Stomach smooth muscle (tissue), 2 donors: ENCODE results near the gene RNF17.

Experiments
- H3K27ac ChIP-seq: one replicate; pipeline ENCODE4 v1.7.0; 2013; ENCODE audit warnings: mild to moderate bottlenecking, low read length, inconsistent platforms
- H3K27me3 ChIP-seq, 2 donors: one replicate each; pipeline ENCODE4 v1.7.0; 2013; ENCODE audit warnings: low read length in 2 of 2; ENCODE audit not compliant: insufficient read depth in 2 of 2, control insufficient read depth in 1 of 2
- H3K36me3 ChIP-seq, 2 donors: one replicate each; pipeline ENCODE4 v1.7.0; 2013; ENCODE audit warnings: low read length in 2 of 2; ENCODE audit not compliant: control insufficient read depth in 2 of 2, insufficient read depth in 2 of 2
- H3K4me1 ChIP-seq: one replicate; pipeline ENCODE4 v1.7.0; 2013; ENCODE audit warnings: low read length; ENCODE audit not compliant: control insufficient read depth, insufficient read depth
- H3K4me3 ChIP-seq, 2 donors: one replicate each; pipeline ENCODE4 v1.7.0; 2013; ENCODE audit warnings: low read length in 2 of 2
- H3K9ac ChIP-seq, 2 donors: one replicate each; pipeline ENCODE4 v1.7.0; 2013; ENCODE audit warnings: low read length in 2 of 2, mild to moderate bottlenecking in 1 of 2
- H3K9me3 ChIP-seq, 2 donors: one replicate each; pipeline ENCODE4 v1.7.0; 2013; ENCODE audit warnings: low read length in 2 of 2; ENCODE audit not compliant: control insufficient read depth in 2 of 2
- donor health status: healthy.
- donor health status: Pancreatic carcinoma.

RNF17 gene

DNA sequence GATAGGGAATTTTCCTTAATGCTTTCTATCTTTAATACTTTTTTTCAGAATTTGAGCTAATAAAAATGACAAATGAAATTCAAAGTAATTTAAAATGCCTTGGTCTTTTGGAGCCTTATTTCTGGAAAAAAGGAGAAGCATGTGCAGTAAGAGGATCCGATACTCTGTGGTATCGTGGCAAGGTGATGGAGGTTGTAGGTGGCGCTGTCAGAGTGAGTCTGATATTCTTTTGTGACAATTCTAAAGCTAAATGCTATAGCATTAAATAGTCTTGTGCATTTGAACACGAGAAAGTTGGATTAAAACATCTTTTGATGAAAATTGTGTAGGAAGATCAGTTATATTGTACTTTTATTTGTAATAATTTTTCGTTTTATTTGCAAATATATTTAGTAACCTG is 95.0 kb downstream of the RNF17 start:
- H3K9me3 ChIP-seq, result no peaks in the 10 kb centered on the region
- no peak overlapping the region for H3K4me3 ChIP-seq

DNA sequence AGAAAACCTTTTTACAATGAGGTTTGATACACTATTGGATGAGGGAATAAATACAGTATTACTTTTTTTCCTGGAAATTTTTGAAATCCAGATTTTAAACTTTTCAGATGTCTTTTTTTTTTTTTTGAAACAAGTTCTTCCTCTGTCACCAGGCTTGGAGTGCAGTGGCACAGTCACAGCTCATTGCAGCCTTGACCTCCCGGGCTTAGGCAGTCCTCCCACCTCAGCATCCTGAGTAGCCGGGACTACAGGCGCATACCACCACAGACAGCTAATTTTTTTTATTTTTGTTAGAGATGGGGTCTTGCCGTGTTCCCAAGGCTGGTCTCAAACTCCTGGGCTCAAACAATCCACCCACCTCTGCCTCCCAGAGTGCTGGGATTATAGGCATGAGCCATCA is 96.8 kb downstream of the RNF17 start:
- Histone ChIP-seq H3K27me3 (no peaks in the 10 kb centered on the region), H3K27ac (no peak overlapping the region), H3K9ac (no peak overlapping the region), H3K9me3 (no peaks in the 10 kb centered on the region), H3K4me1 (no peaks in the 10 kb centered on the region), H3K36me3 (no peaks in the 10 kb centered on the region), H3K4me3 (no peak overlapping the region)

More for the DNA sequence above, 95.0 kb downstream of the RNF17 start:
- Histone ChIP-seq H3K27me3 (no peaks in the 10 kb centered on the region), H3K27ac (no peak overlapping the region), H3K4me1 (no peaks in the 10 kb centered on the region), H3K36me3 (no peaks in the 10 kb centered on the region), H3K9ac (no peak overlapping the region)

DNA sequence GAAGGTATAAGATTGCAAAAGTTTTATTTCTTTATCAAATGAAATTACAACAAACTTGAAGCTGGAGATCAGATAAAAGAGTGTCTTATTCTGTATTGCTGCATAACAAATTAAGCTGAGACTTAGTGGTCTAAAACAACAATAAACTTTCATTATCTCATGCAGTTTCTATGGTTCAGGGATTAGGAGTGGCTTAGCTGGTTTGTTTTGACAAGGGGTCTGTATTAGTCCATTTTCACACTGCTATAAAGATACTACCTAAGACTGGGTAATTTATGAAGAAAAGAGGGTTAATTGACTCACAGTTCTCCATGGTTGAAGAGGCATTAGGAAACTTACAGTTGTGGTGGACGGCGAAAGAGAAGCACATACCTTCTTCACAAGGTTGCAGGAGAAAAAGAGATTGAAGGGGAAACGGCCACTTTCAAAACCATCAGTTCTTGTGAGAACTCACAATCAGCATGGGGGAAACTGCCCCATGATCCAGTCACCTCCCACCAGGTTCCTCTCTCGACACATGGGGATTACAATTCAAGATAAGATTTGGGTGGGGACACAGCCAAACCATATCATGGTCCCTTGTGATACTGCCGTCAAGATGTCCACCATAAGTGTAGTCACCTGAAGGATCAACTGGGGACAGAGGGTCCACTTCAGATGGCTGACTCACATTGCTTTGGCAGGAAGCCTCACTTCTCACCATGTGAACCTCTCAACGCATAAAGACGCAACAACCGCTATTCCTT is 97.8 kb downstream of the RNF17 start:
- no peaks in the 10 kb centered on the region for H3K9me3 ChIP-seq
- no peak overlapping the region for H3K4me3 ChIP-seq
- no peaks in the 10 kb centered on the region for H3K27me3 ChIP-seq
- no peaks in the 10 kb centered on the region for H3K4me1 ChIP-seq
- no peak overlapping the region for H3K27ac ChIP-seq
- H3K36me3 ChIP-seq, result no peaks in the 10 kb centered on the region
- no peak overlapping the region for H3K9ac ChIP-seq

DNA sequence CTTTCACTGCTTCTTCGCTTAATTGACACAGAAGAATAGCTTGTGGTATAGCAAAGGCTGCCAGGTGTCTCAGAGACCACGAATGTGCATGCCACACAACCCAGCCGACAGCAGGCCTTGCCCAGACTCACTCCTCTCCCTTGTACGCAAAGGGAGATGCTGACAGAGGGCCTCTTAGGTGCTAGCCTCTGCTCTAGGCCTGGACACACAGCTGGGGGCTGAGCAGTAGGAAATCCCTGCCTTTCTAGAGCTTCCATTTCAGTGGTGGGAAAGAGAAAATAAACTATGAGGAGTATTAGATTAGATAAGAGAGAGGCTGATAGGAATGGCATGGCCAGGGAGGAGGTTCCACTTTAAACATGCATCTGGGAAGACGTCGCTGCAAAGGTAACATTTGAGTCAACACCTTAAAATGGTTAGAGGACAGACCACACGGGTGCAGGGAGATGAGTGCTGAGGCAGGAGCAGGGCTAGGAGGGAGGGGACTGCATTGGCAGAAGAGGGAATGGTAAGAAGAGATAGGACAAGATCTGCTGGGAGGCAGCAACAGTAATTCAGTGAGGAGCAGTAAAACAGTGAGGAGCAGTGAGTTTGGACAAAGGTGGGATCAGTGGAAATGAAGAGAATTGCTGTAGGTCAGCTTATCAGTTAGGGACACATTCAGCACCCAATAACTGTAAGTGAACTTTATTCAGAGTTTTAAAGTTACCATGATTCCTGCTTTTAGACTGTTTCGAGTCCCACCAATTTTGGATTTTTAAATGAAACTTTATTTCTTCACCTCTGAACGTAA is 100.0 kb downstream of the RNF17 start:
- Histone ChIP-seq H3K36me3 (no peaks in the 10 kb centered on the region), H3K9ac (no peak overlapping the region), H3K4me3 (no peak overlapping the region), H3K27ac (no peak overlapping the region), H3K4me1 (no peaks in the 10 kb centered on the region), H3K9me3 (no peaks in the 10 kb centered on the region), H3K27me3 (no peaks in the 10 kb centered on the region)

DNA sequence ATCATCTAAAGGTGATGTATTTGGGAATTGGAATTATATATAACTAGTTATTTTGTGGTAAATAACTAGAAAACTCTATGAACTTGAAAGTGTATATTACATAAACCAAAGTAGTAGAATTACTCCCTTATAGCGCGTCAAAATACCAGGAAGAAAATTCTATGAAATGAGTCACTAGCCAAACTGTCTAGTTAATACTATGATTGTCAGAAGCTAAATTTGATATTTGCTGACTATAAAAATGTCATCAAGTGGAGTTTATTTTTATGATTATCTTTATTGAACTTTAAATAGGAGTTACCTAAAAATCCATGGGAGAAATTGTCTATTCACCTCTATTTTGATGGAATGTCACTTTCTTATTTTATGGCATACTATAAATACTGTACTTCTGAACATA is 100.6 kb downstream of the RNF17 start:
- Histone ChIP-seq H3K9me3 (no peaks in the 10 kb centered on the region), H3K27ac (no peak overlapping the region)

DNA sequence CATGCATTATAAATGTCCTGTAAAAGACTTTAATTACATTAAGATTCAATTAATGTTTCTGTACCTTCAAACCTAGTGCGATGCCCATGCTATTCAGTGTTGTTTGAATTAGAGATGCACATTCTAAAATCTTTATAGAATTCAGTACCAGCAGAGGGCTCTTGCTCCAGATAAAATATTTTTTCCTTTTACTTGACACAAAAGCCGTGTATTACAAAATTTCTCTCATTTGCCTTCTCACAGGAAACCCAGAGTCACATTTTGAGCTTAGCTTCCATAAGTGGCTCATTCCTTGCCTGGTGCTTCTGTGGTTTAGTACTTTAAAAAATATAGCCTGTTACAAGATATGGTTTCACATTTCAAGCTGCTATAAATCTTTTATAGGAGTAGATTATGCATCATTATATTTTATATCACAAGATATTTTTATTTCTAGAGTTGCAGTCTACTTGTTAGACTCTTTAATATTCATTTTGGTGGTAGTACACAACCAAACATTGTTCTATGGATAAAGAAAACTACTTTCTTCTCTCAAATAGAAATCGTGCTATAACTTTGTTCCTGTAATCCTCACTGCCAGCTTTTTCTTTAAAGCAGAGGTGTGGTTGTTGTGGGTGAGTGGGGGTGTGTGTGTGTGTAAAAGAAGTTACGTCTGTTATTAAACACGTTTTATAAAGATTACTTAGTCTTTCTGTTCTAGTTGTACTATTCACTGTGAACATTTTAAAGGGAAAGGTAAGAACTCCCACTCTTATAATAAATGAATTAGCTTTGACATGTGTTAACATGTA is 101.4 kb downstream of the RNF17 start:
- Histone ChIP-seq H3K9me3 (no peaks in the 10 kb centered on the region), H3K4me1 (no peaks in the 10 kb centered on the region), H3K4me3 (no peak overlapping the region), H3K9ac (no peak overlapping the region), H3K27me3 (no peaks in the 10 kb centered on the region), H3K27ac (no peak overlapping the region), H3K36me3 (no peaks in the 10 kb centered on the region)

More for the DNA sequence above, 100.6 kb downstream of the RNF17 start:
- Histone ChIP-seq H3K36me3 (no peaks in the 10 kb centered on the region), H3K9ac (no peak overlapping the region), H3K4me3 (no peak overlapping the region), H3K4me1 (no peaks in the 10 kb centered on the region), H3K27me3 (no peaks in the 10 kb centered on the region)

DNA sequence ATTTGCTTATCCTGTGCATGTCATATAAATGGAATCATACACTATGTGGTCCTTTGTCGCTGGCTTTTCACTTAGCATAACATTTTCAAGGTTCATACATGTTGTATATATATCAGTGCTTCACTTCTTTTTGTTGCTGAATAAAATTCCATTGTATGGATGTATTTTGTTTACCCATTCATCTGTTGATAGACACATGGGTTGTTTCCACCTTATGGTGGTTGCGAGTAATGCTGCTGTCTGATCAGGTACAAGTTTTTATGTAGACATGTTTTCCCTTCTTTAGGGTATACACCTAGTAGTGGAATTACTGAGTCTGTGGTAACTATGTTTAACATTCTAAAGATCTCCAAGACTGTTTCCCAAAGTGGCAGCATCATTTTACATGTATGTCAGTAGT is 102.5 kb downstream of the RNF17 start:
- no peak overlapping the region for H3K27ac ChIP-seq
- H3K9me3 ChIP-seq, result no peaks in the 10 kb centered on the region
- no peaks in the 10 kb centered on the region for H3K36me3 ChIP-seq
- no peaks in the 10 kb centered on the region for H3K27me3 ChIP-seq
- no peaks in the 10 kb centered on the region for H3K4me1 ChIP-seq
- H3K9ac ChIP-seq, result no peak overlapping the region
- H3K4me3 ChIP-seq, result no peak overlapping the region

DNA sequence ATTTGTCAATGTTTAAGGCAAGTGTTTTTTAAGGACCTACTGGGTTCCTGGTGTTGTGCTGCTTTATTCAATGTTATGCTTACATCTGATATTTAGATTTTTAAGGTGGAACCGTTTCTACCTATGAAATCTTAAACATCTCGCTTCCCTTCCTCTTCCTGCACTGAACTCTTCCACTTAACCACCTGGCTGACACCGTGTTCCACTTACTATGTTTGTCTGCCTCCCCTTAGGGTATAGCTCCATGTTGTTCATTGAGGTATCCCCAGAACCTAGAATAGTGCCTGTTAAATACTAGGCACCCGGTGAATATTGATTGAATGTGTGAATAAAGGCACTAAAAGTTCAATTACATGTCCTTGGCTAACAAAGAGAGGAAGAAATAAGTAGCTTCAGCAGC is 104.9 kb downstream of the RNF17 start:
- Histone ChIP-seq H3K9me3 (no peaks in the 10 kb centered on the region), H3K4me3 (no peak overlapping the region), H3K27me3 (no peaks in the 10 kb centered on the region), H3K36me3 (no peaks in the 10 kb centered on the region), H3K9ac (no peak overlapping the region), H3K4me1 (no peaks in the 10 kb centered on the region), H3K27ac (no peak overlapping the region)

DNA sequence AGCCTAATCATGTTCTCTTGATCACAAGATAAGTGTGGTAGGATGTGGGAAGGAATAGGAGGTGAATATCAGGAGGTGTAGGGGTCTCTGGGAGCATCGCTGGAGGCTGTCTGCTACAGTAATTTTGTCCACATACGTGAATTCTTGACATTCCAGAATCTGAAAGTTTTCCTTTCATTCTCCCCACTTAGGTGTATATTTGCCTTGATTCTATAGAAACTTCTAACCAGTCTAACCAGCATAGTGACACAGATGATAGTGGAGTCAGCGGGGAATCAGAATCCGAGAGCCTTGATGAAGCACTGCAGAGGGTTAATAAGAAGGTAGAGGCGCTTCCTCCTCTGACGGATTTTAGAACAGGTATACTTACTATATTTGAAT is 106.4 kb downstream of the RNF17 start:
- Histone ChIP-seq H3K9me3 (no peaks in the 10 kb centered on the region), H3K4me3 (no peak overlapping the region), H3K4me1 (no peaks in the 10 kb centered on the region), H3K27me3 (no peaks in the 10 kb centered on the region), H3K36me3 (no peaks in the 10 kb centered on the region), H3K9ac (no peak overlapping the region), H3K27ac (no peak overlapping the region)

DNA sequence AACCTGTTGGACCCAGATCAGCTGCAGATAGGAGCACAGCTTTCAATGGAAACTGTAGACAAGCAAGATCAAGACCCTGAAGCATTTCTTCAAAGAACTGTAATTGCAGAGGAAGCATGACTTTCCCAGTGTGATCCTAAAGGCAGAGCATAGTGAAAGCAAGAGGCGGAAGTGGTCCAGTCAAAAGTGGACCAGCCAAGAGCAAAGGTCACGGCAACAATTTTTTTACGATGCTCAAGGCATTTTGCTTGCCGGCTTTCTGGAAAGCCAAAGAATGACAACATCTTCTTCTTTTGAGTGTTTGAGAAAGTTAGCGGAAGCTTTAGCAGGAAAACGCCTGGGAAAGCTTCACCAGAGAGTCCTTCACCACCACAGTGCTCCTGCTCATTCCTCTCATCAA is 111.6 kb downstream of the RNF17 start:
- Histone ChIP-seq H3K36me3 (no peaks in the 10 kb centered on the region), H3K4me1 (no peaks in the 10 kb centered on the region), H3K9me3 (no peaks in the 10 kb centered on the region), H3K9ac (no peak overlapping the region), H3K27ac (no peak overlapping the region), H3K27me3 (no peaks in the 10 kb centered on the region), H3K4me3 (no peak overlapping the region)
